Erythroblast (primary cell): ENCODE data around the gene SMOC2.

Source experiments
- GATA1 ChIP-seq: IDR thresholded peaks from 2 replicates; pipeline ENCODE4 v1.6.1; 2011; ENCODE audit warnings: low read depth, mild to moderate bottlenecking, control low read depth, low read length, moderate library complexity
- POLR2A ChIP-seq: IDR thresholded peaks from 2 replicates; pipeline ENCODE4 v1.6.1; 2011; ENCODE audit warnings: mild to moderate bottlenecking, low read length

DNA sequence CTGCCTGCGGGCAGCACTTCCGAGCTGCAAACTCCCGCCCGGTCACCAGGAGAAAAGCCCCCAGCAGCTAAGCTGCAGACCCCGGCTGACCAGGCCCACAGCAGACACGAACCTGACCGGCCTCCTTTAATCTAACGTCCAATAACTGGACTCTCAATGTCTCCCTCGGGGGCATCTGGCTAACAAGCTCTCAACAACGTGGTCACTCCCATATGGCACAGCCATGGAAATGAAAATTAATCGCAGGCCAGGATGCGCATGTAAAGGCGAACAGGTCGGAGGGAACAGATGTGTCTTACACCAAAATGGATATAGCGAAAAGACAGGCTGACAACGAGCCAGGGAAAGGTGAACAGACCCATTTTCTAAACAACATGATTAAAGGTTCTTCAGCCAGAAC lies 44.4 kb upstream of the SMOC2 start:
- TF ChIP-seq POLR2A (no peak), GATA1 (no peak)
